HepG2 (cell line): ENCODE results near the gene NAGS. TPM values are rescaled to one million over a fixed set of nuclear protein-coding genes. Genes with fewer than 3 reads are reported as not detected.

Source experiments
- AGO1 ChIP-seq: fragments of 200-400 bp; formaldehyde crosslinking; IDR thresholded peaks from 2 replicates; pipeline ENCODE4 v1.6.1; 2017; ENCODE audit warnings: mild to moderate bottlenecking, low read depth, low read length, moderate library complexity; ENCODE audit not compliant: poor library complexity, severe bottlenecking
- ATF7 ChIP-seq, 2 experiments: fragments of 450-650 bp in 1 of 2; sonication (generic) in 1 of 2; formaldehyde crosslinking in 1 of 2; IDR thresholded peaks; 2 replicates each; pipeline versions ENCODE4 v1.4.0 to v1.6.1; 2016 to 2020; ENCODE audit warnings: antibody characterized with exemption in 1 of 2, mild to moderate bottlenecking in 1 of 2, missing genetic modification reagents in 1 of 2
- ATM ChIP-seq: fragments of 450-650 bp; IDR thresholded peaks from 2 replicates; pipeline ENCODE4 v1.7.1; 2017; ENCODE audit warnings: mild to moderate bottlenecking, borderline replicate concordance
- EHMT2 ChIP-seq: fragments of 200-600 bp; sonication (generic); IDR thresholded peaks from 2 replicates; pipeline ENCODE4 v1.7.0; 2017; ENCODE audit warnings: antibody characterized with exemption, low read depth, low read length, borderline replicate concordance
- GMEB1 ChIP-seq: sonication (generic); formaldehyde crosslinking; IDR thresholded peaks from 2 replicates; pipeline ENCODE4 v1.5.1; 2020; ENCODE audit warnings: missing genetic modification reagents, mild to moderate bottlenecking, borderline replicate concordance
- JARID2 ChIP-seq: sonication (generic); formaldehyde crosslinking; IDR thresholded peaks from 2 replicates; pipeline ENCODE4 v1.8.1; 2023; ENCODE audit warnings: missing genetic modification reagents, inconsistent platforms; ENCODE audit not compliant: insufficient replicate concordance
- MEIS2 ChIP-seq: sonication (generic); formaldehyde crosslinking; IDR thresholded peaks from 2 replicates; pipeline ENCODE4 v1.9.0; 2021; ENCODE audit warnings: mild to moderate bottlenecking, missing genetic modification reagents
- MXD1 ChIP-seq: sonication (generic); formaldehyde crosslinking; IDR thresholded peaks from 2 replicates; pipeline ENCODE4 v1.4.0; 2020; ENCODE audit warnings: mild to moderate bottlenecking, missing genetic modification reagents
- NRL ChIP-seq: sonication (generic); formaldehyde crosslinking; IDR thresholded peaks from 2 replicates; pipeline ENCODE4 v1.5.0; 2020; ENCODE audit warnings: missing genetic modification reagents, mild to moderate bottlenecking, moderate library complexity, borderline replicate concordance
- RBFOX2 ChIP-seq: fragments of 200-400 bp; formaldehyde crosslinking; IDR thresholded peaks from 2 replicates; pipeline ENCODE4 v1.6.1; 2017; ENCODE audit warnings: low read depth, mild to moderate bottlenecking, low read length
- YEATS4 ChIP-seq: sonication (generic); formaldehyde crosslinking; IDR thresholded peaks from 2 replicates; pipeline ENCODE4 v1.4.0; 2020; ENCODE audit warnings: missing genetic modification reagents, borderline replicate concordance
- ZBTB39 ChIP-seq: sonication (generic); formaldehyde crosslinking; IDR thresholded peaks from 2 replicates; pipeline ENCODE4 v1.5.0; 2020; ENCODE audit warnings: missing genetic modification reagents
- ZMYM2 ChIP-seq: sonication (generic); formaldehyde crosslinking; IDR thresholded peaks from 2 replicates; pipeline ENCODE4 v1.8.0; 2022; ENCODE audit warnings: mild to moderate bottlenecking, missing genetic modification reagents
- ZNF530 ChIP-seq: sonication (generic); formaldehyde crosslinking; IDR thresholded peaks from 2 replicates; pipeline ENCODE4 v1.5.0; 2020; ENCODE audit warnings: low read depth, mild to moderate bottlenecking, missing genetic modification reagents
- ZNF549 ChIP-seq: sonication (generic); formaldehyde crosslinking; IDR thresholded peaks from 2 replicates; pipeline ENCODE4 v1.5.0; 2020; ENCODE audit warnings: missing genetic modification reagents
- ZNF564 ChIP-seq: sonication (generic); formaldehyde crosslinking; IDR thresholded peaks from 2 replicates; pipeline ENCODE4 v1.8.1; 2023; ENCODE audit warnings: mild to moderate bottlenecking, missing genetic modification reagents
- ZNF580 ChIP-seq: IDR thresholded peaks from 2 replicates; pipeline ENCODE4 v1.6.1; 2016; ENCODE audit warnings: low read depth, borderline replicate concordance
- ZNF619 ChIP-seq: sonication (generic); formaldehyde crosslinking; IDR thresholded peaks from 2 replicates; pipeline ENCODE4 v1.4.0; 2020; ENCODE audit warnings: mild to moderate bottlenecking, missing genetic modification reagents
- ZNF710 ChIP-seq: sonication (generic); formaldehyde crosslinking; IDR thresholded peaks from 2 replicates; pipeline ENCODE4 v1.5.0; 2020; ENCODE audit warnings: mild to moderate bottlenecking, missing genetic modification reagents, borderline replicate concordance
- ZNF737 ChIP-seq: sonication (generic); formaldehyde crosslinking; IDR thresholded peaks from 2 replicates; pipeline ENCODE4 v1.5.0; 2020; ENCODE audit warnings: missing genetic modification reagents, mild to moderate bottlenecking, borderline replicate concordance
- polyA plus RNA-seq, 8 experiments: library from polyadenylated mRNA; depleted of rRNA in 3 of 8; stranded (reverse) in 7 of 8; unstranded in 1 of 8; fragments of >200 nt; fragmentation: Illumina TruSeq in 4 of 8; extraction: Trizol in 4 of 8; gene quantifications; 2 replicates each; pipeline versions ENCODE4 v1.2.1 to v1.2.3, GENCODE V29; 2011 to 2016; ENCODE audit warnings: low read depth in 4 of 8, missing spikeins in 1 of 8, mixed read lengths in 1 of 8; ENCODE audit not compliant: insufficient read depth in 1 of 8
- total RNA-seq, 5 experiments: library from RNA; depleted of rRNA; stranded (reverse); fragments of >200 nt; fragmentation: Illumina TruSeq; extraction: Trizol; gene quantifications; 2 replicates each; pipeline ENCODE4 v1.2.3, GENCODE V29; 2016; ENCODE audit warnings: low read depth in 1 of 5

The NAGS gene
- total and polyA plus RNA-seq, 2 of the 13 experiments (the other 11 are each of a cell fraction or from before 2014, with no cell fraction given) = 4.3 to 5.1 TPM

GRCh38 chr17:44004761-44005526 is 522 bp downstream of the NAGS start (continued):
- peak; percentile 68; the same call in 1 of the 2 replicates for TF ChIP-seq ZNF619 (CRISPR knock-in tag)
- peak; percentile 89 for TF ChIP-seq MXD1
- TF ChIP-seq ATM = no peak
- TF ChIP-seq ZNF530 (CRISPR knock-in tag) = no peak
- TF ChIP-seq ZMYM2 (CRISPR knock-in tag) = 0 out of 2 replicates have a peak, but pooled peaks have one; percentile 35
- TF ChIP-seq NRL (CRISPR knock-in tag) = peak; percentile 52
- no peak for TF ChIP-seq ZBTB39 (CRISPR knock-in tag)
- no peak for TF ChIP-seq YEATS4
- TF ChIP-seq ZNF549 (CRISPR knock-in tag) = no peak
- peak; percentile 31; the same call in 1 of the 2 replicates for TF ChIP-seq ZNF564 (CRISPR knock-in tag)
- TF ChIP-seq GMEB1 = 0 out of 2 replicates have a peak, but pooled peaks have one; percentile 16
- no peak for TF ChIP-seq EHMT2
- TF ChIP-seq ZNF710 (CRISPR knock-in tag) = 0 out of 2 replicates have a peak, but pooled peaks have one; percentile 59
- no peak for TF ChIP-seq ZNF737
- TF ChIP-seq ATF7 (IDR thresholded peaks at IDR 0.05) = no peak
- TF ChIP-seq ATF7 (CRISPR knock-in tag; IDR thresholded peaks at IDR 0.05) = no peak
- 0 out of 2 replicates have a peak, but pooled peaks have one; percentile 20 for TF ChIP-seq ZNF580 (CRISPR knock-in tag)
- 0 out of 2 replicates have a peak, but pooled peaks have one; percentile 1 for TF ChIP-seq MEIS2 (CRISPR knock-in tag)
- TF ChIP-seq AGO1 = peak; percentile 95
- peak; percentile 71 for TF ChIP-seq RBFOX2
- TF ChIP-seq JARID2 (CRISPR knock-in tag) = no peak
